Hippocampal formation (tissue), 2 donors: ENCODE data around the gene CIAPIN1.

Experiments
- DNase-seq, 2 donors: peaks; one replicate each; lab custom pipeline; 2025; lab: John Stamatoyannopoulos, UW

CIAPIN1 gene

DNA sequence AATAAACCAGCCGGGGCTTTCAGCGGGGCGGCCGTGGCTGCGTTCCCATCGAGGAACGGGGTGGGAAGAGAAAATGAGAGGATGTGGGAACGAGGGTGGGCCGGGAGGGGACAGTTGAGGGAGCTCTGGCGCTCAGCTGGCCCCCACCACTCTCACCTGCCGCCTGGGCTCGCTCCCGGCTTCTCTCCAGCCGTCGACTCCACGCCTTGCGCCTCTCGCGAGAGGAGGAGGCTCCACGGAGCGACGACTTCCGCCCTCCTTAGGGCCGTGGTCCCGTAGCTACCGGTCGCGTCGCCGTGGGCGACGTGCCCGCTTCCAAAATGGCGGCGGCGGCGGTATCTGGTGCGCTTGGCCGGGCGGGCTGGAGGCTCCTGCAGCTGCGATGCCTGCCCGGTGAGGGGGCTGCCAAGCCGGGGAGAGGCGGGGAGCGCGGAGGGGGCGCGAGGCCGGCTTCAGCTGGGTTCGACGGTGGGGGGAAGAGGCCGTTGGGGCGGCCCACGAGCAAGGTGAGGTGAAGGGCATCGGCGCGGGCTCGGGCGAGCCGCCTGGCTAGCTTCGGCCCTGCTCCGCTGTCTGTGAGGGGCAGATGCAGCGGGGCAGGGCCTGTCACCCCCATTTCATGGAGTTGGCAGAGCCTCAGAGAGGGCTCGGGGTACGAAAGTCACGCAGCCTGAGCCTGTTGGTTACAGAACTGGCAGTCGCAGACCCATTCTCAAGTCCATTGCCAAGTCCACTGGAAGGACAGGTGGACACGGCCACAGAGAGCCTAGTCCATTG lies at the start of gene CIAPIN1, which contains the start of gene COQ9:
TSS of gene CIAPIN1 (minus strand) at position 200 of the 777 bp plus-strand sequence. CDS start 6,457 bp downstream, outside the sequence.
TSS of gene COQ9 (plus strand) at position 294 of the 777 bp plus-strand sequence. CDS start at position 321, 27 bp downstream.
- DNase-seq: peak; percentile 78 to 80

DNA sequence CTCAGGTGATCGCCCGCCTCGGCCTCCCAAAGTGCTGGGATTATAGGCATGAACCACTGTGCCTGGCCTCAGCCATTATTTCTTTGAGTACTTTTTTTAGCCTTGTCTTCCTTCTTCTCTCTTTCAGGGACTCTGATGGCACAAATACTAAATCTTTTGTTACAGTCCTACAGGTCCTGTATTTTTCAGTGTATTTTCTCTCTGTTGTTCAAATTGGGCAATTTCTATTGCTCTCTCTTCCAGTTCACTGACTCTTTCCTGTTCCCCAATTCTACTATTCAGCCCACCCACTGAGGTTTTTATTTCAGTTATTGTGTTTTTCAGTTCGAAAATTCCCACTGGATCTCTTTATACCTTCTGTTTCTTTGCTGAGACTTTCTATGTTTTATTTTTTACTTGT lies 46.6 kb upstream of the CIAPIN1 start:
- no peak for DNase-seq

DNA sequence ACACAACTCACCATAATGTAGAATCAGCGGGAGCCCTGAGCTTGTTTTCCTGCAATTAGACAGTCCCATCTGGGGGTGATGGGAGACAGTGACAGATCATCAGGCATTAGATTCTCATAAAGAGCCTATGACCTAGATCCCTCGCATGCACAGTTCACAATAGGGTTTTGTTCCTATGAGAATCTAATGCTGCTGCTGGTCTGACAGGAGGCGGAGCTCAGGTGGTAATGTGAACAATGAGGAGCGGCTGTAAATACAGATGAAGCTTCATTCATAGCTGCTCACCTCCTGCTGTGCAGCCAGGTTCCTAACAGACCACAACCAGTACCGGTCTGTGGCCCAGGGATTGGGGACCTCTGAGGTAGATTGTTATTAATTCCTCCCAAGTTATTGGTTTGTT lies 42.0 kb upstream of the CIAPIN1 start:
- DNase-seq: no peak

DNA sequence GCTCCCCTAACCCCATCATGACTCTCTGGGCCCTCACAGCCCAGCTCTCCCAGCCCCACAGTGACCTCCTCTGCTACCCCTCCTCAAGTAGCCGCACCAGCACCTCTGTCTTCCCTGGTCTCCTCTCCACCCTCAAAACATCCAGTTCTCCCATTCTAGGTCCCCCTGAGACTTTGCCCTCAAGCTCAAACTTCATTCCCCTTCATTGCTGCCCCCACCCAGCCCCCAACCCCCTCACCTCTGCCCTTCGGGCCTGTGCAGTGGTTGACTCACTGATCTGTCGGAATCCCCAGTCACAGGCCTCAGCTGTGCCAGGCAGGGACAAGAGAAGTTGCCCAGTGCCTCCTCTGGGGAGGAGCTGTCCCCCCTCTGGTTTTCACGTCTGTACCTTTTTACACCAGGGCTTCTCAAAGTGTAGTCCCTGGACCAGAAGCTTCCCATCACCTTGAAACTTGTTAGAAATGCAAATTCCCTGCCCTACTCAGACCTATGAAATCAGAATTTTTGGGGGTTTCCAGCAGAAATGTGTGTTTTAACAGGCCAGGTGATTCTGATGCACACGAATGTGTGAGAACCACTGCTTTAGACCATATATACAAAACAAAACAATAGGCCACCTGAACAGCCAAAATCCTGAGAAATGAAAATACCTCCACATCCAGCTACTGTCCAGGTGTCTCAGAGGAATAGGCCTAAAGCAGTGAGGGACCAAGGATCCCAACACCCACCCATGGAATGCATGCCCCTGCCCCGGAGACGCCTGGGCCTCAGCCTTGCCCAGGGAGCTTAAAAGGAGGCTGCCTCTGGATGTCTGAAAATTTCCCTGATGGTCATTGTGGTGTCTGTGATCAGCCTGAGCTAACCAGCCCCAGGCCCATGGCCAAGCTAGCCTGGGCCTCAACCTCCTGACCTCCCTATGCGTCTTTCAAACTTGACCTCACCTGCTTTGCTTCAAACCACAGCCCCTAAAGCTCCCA lies 40.0 kb upstream of the CIAPIN1 start:
- DNase-seq: no peak

DNA sequence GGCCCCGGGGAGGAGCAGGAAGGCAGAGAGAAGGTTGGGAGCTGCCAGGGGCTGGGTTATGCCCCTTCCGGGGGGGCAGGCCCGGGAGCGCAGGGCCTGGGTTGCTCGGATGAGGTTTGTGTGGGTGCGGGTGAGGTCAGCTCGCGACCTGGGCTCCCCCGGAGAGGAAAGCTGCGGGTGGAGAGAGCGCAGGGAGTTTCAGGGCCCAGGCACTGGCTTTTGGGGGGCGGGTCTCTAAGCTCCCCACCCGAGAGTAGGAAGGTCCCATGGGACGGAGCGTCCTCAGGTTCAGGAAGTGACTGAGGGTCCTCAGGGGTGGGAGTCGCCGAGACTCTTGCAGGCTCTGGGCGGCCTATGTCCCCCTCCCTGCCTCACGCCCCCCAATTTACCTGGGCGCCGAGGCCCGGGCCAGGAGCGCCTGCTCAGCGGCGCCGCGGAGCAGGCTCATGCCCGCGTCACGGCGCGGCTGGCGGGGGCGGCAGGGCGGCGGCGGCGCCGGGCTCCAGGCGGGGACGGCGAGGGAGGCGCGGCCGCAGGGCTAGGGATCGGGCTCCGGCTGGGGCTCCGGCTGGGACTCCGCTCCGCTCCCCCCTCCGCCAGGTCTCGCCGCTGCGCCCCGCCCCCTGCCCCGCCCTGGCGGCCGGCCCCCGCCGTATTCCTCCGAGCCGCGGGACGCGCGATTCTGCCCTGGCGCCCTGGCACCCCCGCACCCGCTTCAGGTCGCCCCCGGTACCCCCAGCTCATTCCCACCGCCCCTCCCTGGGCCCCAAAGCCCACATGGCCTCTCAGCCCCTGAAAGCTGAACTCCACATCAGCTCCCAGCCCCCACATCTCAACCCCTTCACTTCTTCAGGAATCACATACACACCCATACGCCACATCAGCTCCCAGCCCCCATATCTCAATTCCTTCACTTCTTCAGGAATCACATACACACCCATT lies 39.0 kb upstream of the CIAPIN1 start, which contains the start of gene DOK4:
TSS of gene DOK4 (minus strand) at position 578 of the 942 bp plus-strand sequence. CDS start 6,986 bp downstream, outside the sequence.
- peak; percentile 32 to 49 for DNase-seq

DNA sequence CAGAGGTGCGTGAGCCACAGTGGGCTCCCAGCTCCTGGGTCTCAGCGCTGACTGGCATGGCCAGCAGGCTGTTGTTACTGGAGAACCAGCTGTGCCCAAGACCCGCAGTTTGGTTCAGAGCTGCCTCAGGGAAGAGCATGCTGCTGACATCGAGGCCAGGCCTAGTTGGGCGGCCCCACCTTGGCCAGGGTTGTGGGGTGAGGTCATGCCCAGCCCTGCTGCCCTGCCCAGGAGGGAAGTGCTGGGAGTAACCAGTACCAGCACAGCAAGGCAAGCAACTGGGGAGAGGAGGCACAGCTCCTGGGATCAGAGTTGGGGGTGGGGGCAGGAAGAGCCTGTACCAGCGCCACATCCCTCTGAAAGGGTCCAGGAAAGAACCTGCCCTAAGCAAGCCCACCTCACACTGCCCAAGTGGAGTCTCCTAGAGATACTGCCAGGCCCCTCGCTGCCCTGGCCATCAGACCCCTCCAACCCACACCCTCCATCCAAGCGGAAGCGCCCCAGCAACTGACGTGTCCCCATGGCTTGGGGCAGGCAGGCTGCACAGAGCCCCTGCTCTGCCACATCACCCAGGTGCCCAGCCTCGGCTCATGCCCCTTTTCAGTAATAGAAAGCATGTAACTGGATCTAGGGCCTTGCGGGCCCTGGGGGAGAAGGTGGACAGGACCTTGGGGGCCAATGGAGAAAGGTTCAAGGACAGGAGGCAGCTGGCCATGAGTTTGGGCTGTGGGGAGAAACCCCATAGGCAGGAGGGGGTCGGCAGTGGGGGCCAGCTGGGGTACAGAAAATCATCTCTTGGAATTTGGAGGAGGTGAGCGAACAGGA lies 38.1 kb upstream of the CIAPIN1 start:
- no peak for DNase-seq

DNA sequence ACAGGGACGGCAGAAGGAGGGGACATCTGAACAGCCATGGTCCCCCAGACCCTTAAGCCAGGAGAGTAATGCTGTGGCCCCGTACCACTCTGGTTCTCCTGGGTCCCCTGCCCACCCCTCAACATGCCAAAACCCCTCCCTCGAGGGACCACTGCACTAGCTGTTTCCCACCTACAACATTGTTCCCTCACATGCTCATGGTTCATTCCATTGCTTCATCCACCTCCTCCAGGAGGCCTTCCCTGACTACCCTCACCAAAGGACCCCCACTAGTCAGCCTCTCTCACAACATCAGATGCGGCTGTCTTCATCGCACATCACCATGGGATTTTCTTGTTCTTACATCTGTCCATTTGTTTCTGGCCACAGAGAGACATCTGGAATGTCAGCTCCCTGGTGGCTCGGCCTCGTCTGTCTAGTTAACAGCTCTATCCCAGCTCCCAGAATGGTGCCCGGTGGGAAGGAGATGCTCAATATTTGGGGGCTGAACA lies 37.4 kb upstream of the CIAPIN1 start:
- no peak for DNase-seq

DNA sequence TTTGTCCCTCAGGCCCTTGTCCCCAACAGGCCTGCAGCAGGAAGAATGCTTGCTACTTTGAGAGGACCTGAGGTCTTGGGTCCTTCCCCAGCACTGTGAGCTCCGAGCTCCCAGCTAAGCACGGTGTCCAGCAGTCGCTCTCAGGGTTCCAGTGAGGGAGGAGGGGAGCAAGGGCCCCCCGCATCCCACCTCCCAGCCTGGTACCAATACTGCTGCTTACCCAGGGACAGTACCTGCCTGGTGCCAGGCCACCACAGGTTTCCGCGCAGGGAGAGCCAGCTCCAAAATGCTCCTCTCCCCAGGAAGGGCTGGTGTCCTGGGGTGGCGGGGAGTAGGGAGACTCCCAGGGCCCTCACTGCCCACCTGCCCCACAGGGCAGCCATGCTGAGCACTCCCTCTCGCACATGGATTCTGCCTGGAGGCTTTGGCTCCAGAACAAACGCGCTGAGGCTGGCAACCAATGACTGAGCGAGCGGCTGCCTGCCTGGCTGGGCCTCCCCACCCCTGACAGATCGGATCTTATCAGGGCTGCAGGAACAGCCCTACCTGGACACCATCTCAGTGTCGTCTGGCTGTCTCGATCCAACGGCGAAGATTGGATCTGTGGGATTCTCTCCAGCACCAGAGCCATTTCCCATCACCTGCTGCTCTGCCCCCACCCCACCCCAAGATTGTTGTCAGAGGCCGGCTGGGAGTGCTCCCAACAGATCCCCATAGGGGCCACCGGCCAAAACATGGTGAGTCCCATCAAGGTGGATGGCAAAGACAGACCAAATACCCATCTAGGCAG lies 36.7 kb upstream of the CIAPIN1 start:
- DNase-seq: no peak

DNA sequence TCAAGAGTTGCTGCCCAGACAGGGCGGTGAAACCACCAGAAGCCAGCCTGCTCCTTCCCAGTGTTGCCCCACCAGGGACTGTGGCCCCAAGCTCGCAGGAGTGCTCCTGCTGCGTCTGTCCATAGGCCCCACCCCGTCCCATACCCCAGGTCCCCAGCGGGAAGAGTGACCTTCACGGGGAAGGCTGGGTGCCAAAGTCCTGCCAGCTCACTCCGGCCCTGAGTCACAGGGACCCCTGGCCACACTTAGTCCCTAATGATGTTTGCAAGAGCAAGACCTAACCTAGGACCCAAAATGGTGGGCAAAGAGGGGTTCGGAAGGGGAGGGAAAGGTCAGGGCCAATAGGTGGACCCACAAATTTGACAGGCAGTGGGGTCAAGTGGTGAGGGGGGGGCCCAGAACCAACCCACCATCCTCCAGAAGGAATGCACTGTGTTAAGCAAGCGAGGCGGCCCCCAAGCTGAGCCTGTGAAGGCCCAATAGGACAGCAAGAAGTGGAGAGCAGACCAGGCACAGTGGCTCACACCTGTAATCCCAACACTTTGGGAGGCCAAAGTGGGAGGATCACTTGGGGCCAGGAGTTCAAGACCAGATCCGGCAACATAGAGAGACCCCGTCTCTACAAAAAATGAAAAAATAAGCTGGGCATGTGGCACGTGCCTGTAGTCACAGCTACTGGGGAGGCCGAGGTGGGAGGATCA lies 35.8 kb upstream of the CIAPIN1 start:
- DNase-seq: no peak

DNA sequence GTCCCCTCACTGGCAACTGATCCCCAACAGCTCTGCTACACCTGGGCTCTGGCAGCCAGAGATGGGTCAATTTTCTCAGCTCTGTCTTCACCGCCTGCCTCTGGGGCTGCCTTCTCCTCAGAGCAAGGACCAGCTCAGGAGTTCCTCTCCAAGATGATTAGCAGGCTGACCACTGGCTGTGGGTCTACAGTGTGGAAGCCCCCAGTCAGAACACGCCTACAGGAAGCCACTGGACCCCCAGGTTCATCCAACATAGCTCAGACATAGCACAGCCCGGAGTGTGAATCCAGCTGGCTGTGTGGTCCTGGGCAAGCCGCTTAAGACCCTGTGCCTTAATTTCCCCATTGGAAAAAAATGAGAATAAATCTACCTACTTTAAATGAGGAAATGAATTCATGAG lies 34.2 kb upstream of the CIAPIN1 start:
- no peak for DNase-seq

DNA sequence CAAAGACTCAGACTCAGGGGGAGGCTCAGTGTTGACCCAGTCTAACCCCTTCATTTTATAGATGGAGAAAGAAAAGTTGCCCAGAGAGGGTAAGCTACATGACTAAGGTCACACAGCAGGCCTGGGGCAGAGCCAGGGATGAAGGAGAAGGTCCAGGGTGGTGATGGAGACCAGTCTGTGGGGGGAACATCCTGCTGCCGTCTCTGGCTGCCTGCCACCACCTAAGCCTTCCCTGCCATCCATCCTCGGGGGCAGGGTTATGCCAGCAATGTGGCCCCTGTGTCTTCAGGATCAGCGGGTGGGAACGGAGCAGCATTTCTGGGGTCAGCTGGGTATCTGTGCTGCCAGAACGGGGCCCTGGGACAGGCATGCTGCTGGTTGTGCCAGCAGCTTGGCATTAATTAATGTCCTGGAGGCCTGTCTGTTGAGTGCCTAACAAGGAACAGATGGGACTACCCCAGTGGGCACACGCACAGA lies 33.6 kb upstream of the CIAPIN1 start:
- no peak for DNase-seq

DNA sequence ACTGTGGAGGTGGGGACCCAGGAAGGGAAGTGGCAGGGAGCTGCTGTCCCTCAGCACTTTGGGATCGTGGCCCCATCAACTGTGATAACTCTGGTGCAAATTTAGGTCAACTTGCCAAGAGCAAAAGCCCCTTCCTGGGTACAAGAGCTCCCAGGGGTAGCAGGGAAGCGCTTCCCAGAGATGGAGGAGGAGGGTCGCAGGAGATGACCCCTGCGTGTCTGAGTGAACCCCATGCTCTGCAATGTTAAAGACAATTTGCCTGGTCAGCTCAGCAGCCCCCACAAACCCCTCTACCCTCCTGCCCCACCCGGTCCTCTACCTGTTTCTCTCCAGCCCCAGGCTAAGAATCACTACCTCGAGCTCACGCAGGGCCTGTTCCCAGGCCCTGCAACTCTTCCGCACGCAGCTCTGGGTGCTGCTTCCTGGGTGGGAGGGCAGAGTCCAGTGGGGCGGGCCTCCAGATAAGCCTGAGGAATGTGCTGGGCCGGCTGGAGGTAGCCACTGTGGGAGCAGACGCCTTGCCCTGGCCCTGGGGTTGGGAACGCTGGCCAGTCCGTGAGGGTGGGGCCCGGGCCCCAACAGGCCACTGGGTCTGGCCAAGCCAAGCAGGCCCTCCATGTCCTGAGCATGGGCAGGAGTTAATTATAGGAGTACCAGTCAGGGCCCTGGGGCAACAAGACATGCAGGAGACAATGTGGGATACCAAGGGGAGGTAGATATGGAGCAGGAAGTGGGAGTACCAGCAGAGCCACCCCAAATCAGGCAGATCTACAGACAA lies 33.0 kb upstream of the CIAPIN1 start:
- DNase-seq: no peak

DNA sequence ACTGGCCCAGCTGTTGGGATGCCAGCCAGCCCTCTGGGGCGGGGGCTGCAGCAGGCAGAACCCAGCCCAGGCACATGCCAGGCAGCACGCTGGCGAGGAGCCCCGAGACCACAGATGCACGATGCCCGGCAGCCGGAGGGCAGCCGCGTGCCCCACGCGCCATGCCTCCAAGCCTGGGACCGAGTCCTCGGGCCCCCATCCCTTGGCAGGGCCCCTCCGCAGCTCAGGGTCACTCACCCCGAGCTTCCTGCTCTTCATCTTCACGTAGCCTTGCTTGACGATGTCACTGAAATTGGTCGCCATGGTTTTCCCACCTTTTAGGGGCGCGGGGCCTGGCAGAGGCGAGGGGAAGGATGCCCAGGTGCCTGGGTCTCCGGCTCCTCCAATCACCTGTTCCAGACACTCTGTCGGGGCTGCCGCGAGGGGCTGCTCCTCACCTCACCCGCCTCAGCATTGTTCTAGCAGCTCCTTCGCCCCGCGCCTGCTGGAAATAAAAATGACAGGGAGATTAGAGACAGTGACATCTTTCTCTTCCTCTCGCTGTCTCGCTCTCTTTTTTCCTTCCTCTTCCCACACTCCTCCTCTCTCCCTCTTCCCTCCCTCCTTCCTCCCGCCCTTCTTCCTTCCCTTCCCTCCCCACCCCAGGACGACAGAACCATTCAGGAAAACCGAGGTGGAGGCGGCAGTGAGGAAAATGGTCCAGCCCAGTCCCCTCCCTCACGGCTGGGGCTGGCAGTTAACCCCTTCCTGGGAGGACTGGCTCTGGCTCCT lies 32.2 kb upstream of the CIAPIN1 start:
- DNase-seq: peak in 1 of 2 donors; percentile 42

DNA sequence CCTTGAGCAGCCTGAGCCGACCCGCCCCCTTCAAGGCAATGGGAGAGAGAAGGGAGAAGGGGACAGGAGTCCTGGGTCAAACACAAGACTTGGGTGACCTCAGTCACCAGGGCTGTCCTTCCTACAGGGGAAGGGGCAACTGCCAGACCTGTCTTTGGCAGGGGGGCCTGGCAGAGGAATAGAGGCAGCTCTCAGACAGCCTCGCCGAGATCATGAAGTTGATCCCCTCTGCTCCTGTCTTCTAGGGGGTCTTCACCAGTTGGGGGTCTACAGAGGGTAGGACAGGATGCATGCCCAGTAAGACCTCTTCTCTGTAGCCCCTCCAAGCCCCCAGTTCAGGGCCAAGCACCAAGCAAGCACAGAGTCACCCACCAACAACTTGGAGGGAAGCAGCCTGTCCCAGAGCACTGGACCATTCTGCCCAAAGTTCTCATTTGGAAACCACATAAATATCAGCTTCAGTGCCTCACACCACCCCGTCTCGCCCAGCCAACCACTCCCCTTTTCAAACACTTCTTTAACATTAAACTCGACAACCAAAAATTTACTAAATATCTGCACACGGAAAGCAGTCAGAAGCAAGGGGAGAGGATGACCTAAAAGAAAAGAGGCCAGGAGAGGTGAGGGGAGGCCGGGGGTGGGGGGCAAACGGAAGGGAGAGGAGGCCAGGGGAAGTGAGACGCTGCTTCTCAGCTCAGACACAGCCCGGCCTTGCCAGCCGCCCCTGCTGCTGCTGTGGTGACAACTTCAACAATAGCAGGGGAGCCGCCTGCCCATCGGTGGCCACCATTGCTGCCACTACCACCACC lies 31.4 kb upstream of the CIAPIN1 start:
- DNase-seq: no peak

DNA sequence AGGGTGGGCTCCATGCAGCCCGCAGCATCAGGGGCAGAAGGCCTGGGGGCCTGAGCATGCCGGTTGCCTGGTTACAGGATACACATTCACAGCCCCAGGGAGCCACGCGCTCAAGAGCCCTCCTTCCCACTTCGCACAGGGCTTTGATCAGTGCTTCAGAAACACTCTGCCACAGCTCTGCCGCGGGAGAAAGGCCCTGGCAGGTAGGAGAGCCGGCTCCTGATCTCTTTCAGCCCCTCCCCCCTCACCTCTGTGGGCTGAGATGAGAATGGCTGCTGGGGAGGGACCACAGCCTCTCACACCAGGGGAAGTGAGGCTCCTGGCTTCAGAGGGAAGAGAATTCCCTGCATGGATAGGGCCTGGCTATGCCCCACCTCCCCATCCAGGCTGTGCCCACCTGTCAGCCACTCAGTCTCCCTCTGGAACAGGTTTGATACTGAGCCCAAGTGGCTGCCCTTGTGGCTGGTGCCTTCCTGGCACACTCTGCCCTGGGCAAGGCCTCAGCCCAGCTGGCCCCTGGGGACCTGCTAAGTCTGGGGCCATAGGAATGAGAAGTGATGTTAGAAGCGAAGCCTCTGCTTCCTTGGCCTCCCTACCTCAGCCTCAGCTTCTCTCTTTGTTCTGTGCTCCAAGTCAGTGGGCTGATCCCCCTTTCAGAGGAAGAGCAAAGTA lies 30.5 kb upstream of the CIAPIN1 start:
- DNase-seq: no peak
